ENCODE results near the gene RERE.
"Not testable (repeated sequence)": the region's sequence is repeated elsewhere in the genome, so short reads cannot be mapped to it uniquely, and the experiment has no call there.

Gene RERE

DNA sequence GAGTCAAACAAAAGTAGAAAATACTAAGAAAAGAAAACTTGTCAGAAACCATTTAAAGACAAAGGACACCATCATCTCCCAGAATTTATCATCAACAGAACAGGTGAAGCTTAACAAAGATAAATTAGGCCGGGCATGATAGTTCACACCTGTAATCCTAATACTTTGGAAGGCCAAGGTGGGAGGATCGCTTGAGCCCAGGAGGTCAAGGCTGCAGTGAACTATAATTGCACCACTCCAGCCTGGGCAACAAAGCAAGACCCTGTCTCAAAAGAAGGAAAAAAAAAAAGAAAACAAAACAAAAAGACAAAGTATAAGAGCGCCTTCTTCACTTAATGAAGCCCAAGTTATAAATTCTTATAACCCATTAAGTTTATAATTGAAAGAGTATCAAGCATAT lies 25.6 kb downstream of the RERE start:
- DNase-seq, result no peak
- Mint-ChIP-seq H3K4me1 (peaks cover 11% of the 10 kb centered on the region), H3K27me3 (no peaks in the 10 kb centered on the region), H3K27ac (peak overlapping the region in 1 of 2 donors; percentile 21), H3K4me3 (no peak overlapping the region), H3K9me3 (no peaks in the 10 kb centered on the region)
- no peak for ATAC-seq

DNA sequence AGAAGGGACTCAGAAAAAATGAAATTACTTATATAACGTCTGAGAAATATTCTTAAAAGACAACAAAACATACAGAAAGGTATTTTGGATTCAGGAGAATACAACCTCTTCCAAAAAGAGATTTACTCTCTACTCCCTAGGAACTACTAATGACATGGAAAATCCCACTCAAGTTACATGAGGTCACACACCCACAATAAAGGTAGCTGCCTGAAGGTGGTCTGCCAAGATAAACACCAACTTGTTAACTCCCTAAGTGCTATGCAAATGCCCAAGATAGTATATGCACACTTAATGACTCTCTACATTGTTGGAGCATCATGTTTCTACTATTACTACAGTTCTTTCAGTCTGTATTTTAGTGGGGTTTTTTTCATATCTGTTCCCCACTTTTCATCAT lies 26.5 kb downstream of the RERE start:
- Mint-ChIP-seq H3K9me3 (no peaks in the 10 kb centered on the region), H3K27ac (no peak overlapping the region), H3K27me3 (no peaks in the 10 kb centered on the region), H3K4me1 (peaks cover 13% of the 10 kb centered on the region), H3K4me3 (no peak overlapping the region)
- ATAC-seq, result no peak
- DNase-seq, result no peak

DNA sequence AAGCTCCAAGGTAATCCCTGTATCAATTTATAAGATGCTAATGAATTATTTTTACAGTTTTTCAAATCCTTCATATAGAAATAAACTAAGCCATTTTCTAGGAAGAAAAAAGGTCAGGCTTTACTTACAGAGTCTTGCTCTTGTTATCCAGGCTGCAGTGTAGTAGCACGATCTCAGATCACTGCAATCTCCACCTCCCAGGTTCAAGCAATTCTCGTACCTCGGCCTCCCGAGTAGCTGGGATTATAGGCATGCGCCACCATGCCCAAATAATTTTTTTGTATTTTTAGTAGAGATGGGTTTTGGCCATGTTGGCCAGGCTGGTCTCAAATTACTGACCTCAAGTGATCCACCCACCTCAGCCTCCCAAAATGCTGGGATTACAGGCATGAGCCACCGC lies 27.0 kb downstream of the RERE start:
- ATAC-seq, result no peak
- H3K27me3 Mint-ChIP-seq, result no peaks in the 10 kb centered on the region
- peaks cover 16% of the 10 kb centered on the region for H3K4me1 Mint-ChIP-seq
- H3K4me3 Mint-ChIP-seq, result no peak overlapping the region
- no peak overlapping the region for H3K27ac Mint-ChIP-seq
- DNase-seq, result no peak
- H3K9me3 Mint-ChIP-seq, result no peaks in the 10 kb centered on the region

DNA sequence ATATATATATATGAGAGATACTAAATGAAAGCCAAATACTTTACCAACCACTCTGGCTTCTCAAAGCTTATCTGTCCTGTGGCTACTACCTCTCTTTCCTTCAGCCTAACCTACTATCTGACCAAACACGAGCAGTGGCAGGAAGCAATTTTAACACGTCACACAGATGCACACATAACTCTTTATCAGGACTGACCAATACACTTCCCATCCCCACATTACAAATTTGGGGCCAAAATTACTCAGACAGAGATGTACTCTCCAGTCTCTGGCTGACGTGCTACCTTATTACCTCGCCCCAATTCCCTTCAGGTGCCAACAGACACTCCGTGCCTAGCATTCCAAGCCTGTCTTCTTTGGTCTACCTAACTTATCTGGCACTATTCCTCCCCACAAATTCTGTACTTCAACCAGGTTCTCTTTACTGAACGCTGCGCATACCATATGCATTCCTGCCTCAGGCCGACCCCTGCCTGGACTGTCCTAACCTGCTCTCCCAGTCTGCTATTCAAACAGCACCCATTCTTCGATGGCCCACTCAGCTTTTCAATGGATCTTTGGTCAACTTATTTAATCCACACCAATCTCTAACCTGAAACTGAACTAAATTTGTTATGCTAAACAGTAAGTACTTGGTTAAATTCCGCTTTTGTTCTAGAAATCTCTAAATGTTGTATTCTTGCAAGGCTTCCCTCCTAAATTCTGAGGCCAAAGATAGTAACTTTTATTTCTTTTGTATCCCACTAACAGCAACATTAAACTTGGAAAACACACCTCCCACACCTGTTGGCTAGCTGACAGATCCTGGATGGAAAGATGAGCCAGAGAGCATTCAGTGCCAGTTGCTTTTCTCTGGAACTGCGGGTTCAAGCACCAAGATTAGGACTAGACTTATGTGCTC lies 27.9 kb downstream of the RERE start:
- ATAC-seq (no peak), DNase-seq (no peak)
- Mint-ChIP-seq H3K4me3 (no peak overlapping the region), H3K4me1 (peaks cover 16% of the 10 kb centered on the region), H3K9me3 (no peaks in the 10 kb centered on the region), H3K27me3 (no peaks in the 10 kb centered on the region), H3K27ac (no peak overlapping the region)

DNA sequence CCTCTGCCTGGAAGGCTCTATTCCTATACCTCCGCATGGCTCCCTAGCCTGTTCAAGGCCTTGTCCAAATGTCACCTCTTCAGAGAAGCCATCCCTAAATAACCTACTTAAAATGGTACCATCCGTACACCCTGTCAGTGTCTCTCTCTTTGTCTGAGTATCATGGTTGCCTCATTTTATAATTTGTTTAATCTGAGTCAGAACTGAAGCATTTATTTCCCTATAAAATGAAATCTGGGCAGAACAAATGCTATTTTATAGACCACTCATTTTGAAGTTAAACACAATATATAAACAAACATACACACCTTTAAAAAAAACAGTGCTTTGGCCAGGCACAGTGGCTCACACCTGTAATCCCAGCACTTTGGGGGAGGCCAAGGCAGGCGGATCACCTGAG lies 30.2 kb downstream of the RERE start:
- H3K27me3 Mint-ChIP-seq, result no peaks in the 10 kb centered on the region
- no peak overlapping the region for H3K27ac Mint-ChIP-seq
- no peak overlapping the region for H3K4me3 Mint-ChIP-seq
- H3K4me1 Mint-ChIP-seq, result peaks cover 11% of the 10 kb centered on the region
- ATAC-seq (no peak), DNase-seq (no peak)
- no peaks in the 10 kb centered on the region for H3K9me3 Mint-ChIP-seq

DNA sequence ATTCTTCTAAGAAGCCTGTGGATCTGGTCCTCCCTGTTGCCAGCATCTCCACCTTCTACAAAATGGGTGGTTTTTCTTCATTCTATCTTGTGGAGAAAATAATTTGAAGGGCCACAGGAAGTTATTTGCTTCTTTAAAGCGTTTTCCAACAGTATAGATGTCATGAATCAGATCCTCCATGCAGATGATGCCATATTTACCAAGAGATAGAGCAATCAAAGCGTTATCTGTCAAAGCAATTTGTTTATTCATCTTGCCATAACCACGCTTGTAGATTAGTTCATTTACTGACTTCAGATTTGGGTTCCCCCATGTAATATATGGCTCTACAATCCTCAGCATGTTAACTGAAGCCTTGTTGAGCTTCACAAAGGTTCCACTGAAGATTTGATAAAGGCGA lies 31.2 kb downstream of the RERE start:
- H3K9me3 Mint-ChIP-seq, H3K4me1 Mint-ChIP-seq, DNase-seq, H3K27ac Mint-ChIP-seq, H3K27me3 Mint-ChIP-seq, ATAC-seq, H3K4me3 Mint-ChIP-seq: not testable (repeated sequence)

DNA sequence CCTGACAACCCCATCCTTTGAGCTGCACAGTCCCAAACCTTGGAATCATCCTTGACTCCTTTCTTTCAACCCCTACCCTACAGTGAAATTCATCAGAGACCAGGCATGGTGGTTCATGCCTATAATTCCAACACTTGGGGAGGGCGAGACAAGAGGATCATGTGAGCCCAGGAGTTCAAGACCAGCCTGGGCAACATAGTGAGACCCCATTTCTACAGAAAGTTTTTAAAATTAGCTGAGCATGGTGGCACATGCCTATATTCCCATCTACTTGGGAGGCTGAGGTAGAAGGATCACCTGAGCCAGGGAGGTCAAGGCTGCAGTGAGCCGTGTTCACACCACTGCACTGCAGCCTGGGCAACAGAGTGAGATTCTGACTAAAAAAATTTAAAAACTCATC lies 34.5 kb downstream of the RERE start:
- Mint-ChIP-seq H3K27ac (no peak overlapping the region), H3K9me3 (no peaks in the 10 kb centered on the region), H3K27me3 (no peaks in the 10 kb centered on the region)

DNA sequence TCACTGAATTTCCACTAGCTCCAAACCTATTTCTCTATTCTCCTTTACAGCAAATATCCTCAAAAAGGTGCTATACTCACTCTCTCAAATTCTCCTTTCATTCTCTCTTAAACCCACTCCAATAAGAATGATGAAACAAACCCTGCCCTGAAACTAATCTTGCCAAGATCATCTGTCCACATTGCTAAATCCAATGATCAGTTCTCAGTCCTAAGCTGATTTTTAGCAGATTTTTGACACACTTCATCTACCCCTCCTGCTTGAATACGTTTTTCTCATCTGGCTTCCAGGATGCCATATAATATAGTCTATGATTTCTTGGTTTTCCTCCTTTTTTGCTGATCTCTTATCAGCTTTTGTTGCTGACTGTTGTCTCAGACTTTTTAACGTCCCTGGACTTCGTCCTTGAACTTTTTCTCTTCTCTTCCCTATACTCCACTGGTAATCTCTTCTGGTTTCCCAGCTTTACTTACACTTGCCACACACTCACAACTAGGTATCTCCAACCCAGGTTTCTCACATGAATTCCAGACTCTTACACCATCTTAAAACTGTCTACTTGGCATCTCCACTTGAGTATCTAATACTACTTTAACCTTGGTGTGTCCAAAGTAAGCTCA lies 35.3 kb downstream of the RERE start:
- peak overlapping the region in 1 of 2 donors; percentile 73 for H3K27ac Mint-ChIP-seq
- ATAC-seq (no peak), DNase-seq (no peak)
- H3K4me3 Mint-ChIP-seq, result no peak overlapping the region
- H3K27me3 Mint-ChIP-seq, result no peaks in the 10 kb centered on the region
- no peaks in the 10 kb centered on the region for H3K9me3 Mint-ChIP-seq
- peaks cover 14% of the 10 kb centered on the region for H3K4me1 Mint-ChIP-seq

More for the DNA sequence above, 34.5 kb downstream of the RERE start:
- DNase-seq (no peak), ATAC-seq (no peak)
- Mint-ChIP-seq H3K4me3 (no peak overlapping the region), H3K4me1 (peaks cover 14% of the 10 kb centered on the region)

DNA sequence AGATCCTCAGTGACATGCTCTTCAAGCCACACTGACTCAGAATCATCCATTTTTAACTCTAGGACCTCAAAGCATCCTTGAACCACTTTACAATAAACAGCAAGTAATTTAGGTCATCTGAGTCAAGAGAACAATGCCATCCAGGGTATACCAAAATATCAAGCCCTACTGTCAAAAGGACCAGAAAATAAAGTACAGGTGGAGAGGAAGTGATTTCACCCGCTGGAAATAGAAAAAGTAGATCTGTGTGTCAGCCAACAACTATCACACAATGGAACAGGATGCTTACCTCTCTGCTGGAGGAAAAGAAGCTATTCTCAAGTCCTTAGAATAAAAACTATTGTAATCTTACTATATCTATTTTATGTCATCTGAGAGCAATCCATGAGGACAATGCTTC lies 37.0 kb downstream of the RERE start:
- no peak for ATAC-seq
- H3K9me3 Mint-ChIP-seq, result no peaks in the 10 kb centered on the region
- no peaks in the 10 kb centered on the region for H3K27me3 Mint-ChIP-seq
- no peak for DNase-seq
- no peak overlapping the region for H3K27ac Mint-ChIP-seq
- H3K4me1 Mint-ChIP-seq, result peaks cover 10% of the 10 kb centered on the region
- H3K4me3 Mint-ChIP-seq, result no peak overlapping the region

DNA sequence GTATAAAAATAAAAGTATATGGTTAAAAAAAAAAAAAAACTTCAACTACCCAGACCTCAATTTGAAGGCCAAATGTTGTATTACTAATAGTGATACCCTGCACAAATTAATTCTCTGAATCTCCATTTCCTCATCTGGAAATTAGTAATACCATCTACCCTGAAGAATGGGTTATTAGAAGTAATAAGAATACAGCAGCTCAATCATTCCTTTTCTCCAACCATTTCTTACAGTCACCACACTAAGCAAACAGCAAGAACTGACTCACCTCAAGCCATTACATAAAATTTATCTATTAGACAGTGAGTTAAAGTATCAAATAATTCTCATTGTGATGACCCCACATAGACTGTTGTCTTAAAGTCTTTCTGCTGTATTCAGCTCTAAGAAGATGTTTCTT lies 39.6 kb downstream of the RERE start:
- H3K27me3 Mint-ChIP-seq, result no peaks in the 10 kb centered on the region
- no peak overlapping the region for H3K27ac Mint-ChIP-seq
- H3K4me1 Mint-ChIP-seq, result peaks cover 10% of the 10 kb centered on the region
- H3K9me3 Mint-ChIP-seq, result no peaks in the 10 kb centered on the region
- no peak overlapping the region for H3K4me3 Mint-ChIP-seq
- ATAC-seq (no peak), DNase-seq (no peak)

DNA sequence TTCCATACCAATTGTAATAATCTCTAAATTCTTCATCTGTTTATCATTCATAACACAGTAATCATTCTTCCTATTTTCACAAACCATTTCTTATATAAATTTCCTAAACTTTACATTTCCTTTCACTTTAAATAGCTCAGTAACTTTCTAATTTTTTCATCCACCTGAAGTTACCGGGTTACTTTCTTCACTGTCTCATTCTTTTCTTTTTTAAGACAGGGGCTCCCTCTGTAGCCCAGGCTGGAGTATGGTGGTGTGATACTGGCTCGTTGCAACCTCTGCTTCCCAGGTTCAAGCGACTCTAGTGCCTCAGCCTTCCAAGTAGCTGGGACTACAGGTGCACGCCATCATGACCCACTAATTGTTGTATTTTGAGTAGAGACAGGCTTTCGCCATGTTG lies 41.3 kb downstream of the RERE start:
- no peaks in the 10 kb centered on the region for H3K27me3 Mint-ChIP-seq
- DNase-seq (no peak), ATAC-seq (no peak)
- H3K4me1 Mint-ChIP-seq, result peaks cover 10% of the 10 kb centered on the region
- no peak overlapping the region for H3K27ac Mint-ChIP-seq
- H3K4me3 Mint-ChIP-seq, result no peak overlapping the region
- H3K9me3 Mint-ChIP-seq, result no peaks in the 10 kb centered on the region

DNA sequence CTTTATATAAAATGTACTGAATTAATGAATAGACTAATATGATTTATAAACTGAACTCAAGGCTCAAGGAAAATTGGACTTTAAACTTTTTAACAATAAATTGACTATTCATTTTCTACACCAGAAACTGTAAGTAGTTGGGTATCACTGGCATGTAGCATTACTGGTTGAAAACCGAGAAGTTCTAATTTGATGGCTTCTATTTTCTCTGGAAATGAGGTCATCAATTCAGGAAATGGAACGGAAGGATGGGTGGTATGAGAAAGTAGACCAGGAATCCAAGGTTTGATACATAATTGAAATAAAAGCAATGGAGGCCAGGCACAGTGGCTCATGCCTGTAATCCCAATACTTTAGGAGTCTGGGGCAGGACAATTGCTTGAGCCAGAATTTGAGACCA lies 50.4 kb downstream of the RERE start:
- H3K27me3 Mint-ChIP-seq, result no peaks in the 10 kb centered on the region
- H3K4me1 Mint-ChIP-seq, result peaks cover 12% of the 10 kb centered on the region
- ATAC-seq (no peak), DNase-seq (no peak)
- H3K9me3 Mint-ChIP-seq, result no peaks in the 10 kb centered on the region
- no peak overlapping the region for H3K27ac Mint-ChIP-seq
- H3K4me3 Mint-ChIP-seq, result no peak overlapping the region

DNA sequence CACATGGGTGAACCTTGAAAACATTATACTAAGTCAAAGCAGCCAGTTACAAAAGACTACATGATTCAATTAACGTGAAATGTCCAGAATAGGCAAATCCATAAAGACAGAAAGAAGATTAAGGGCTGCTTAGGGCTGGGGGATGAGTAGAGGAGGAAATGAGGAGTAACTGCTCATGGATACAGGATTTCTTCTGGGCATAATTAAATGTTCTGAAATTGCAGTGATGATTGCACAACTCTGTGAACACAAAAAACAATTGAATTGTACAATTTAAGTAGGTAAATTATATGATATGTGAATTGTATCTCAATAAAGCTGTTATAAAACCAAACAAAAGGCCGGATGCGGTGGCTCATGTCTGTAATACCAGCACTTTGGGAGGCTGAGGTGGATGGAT lies 52.2 kb downstream of the RERE start:
- Mint-ChIP-seq H3K4me3 (no peak overlapping the region), H3K27ac (no peak overlapping the region), H3K4me1 (peaks cover 21% of the 10 kb centered on the region), H3K27me3 (no peaks in the 10 kb centered on the region), H3K9me3 (no peaks in the 10 kb centered on the region)
- DNase-seq, result no peak
- ATAC-seq, result no peak

DNA sequence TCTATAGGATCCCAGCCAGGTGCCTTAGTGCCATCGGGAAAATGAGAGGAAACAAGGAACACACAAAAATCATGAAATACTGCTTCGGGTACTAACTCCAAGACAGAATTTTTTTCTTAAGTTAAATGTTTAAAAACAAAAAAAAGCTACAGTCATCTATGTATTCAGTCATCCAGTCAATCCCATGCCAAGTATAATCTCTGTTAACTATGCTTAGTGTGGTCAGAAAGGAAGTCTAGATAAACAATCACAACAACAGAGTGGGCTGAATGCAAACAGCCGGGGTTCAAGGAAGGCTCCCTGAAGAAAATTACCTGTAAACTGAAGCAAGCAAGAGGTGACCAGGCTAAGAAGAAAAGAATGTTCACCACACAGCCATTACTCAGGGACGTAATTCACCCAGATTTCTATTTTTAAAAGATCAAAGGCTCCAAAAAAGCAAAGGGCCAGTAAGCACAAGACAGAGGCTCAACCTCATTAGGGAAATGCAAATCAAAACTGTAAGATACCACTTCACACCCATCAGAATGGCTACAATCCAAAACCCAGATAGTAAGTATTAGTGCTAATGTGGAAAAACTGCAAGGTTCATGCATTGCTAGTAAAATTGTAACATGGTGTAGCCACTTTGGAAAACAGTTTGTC lies 53.0 kb downstream of the RERE start:
- Mint-ChIP-seq H3K27me3 (no peaks in the 10 kb centered on the region), H3K27ac (no peak overlapping the region), H3K4me3 (no peak overlapping the region), H3K4me1 (peaks cover 21% of the 10 kb centered on the region), H3K9me3 (no peaks in the 10 kb centered on the region)
- ATAC-seq (no peak), DNase-seq (no peak)

DNA sequence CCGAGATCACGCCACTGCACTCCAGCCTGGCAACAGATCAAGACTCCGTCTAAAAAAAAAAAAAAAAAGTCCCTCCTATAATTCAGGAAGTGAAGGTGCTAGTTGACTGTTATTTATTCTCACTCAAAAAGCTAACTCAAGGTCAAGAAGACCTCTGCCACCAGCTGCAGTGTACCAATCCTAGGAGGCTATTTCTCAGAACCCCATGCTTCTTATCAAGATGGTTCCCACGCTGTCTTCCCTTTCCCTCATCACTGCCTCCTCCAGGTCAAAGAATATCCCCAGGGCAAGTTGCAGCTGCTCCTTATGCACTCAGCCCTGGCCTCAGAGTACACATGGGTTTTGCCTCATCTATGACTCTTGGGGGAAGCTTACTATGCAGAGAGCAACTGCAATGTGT lies 53.6 kb downstream of the RERE start:
- no peak overlapping the region for H3K27ac Mint-ChIP-seq
- peaks cover 21% of the 10 kb centered on the region for H3K4me1 Mint-ChIP-seq
- no peaks in the 10 kb centered on the region for H3K9me3 Mint-ChIP-seq
- ATAC-seq (no peak), DNase-seq (no peak)
- no peaks in the 10 kb centered on the region for H3K27me3 Mint-ChIP-seq
- H3K4me3 Mint-ChIP-seq, result no peak overlapping the region

DNA sequence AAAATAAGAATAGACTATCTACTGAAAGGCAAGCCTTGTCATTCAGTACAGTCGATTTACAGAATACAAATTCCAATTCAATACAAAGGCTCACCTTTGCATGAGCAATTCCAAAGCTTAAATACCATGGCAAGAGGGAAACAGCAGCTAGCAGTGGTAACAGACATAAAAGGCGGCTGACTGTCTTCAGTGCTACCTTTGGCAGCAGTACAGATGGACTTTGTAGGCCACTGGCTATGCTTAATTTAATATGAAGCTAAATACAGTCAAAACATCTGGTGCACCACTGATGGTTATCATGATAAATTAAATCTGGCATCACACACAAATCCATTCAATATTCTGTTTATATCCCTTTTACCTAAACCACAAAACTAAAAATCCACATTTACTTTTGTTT lies 62.4 kb downstream of the RERE start:
- Mint-ChIP-seq H3K9me3 (no peaks in the 10 kb centered on the region), H3K27me3 (no peaks in the 10 kb centered on the region), H3K27ac (no peak overlapping the region), H3K4me1 (peaks cover 21% of the 10 kb centered on the region), H3K4me3 (no peak overlapping the region)
- no peak for DNase-seq
- ATAC-seq, result no peak
